Measurements from ENCODE around the gene BUB1B.

The BUB1B gene

GRCh38 chr15:40241269-40242212, 80.7 kb downstream of the BUB1B start:
- DNase-seq (ENCODE audit: low spot score): no peak

- DNase-seq (ENCODE audit: low spot score): no peak
These were observed 81.3 kb downstream of the BUB1B start for GRCh38 chr15:40242213-40242599.

GRCh38 chr15:40242601-40243000, 81.7 kb downstream of the BUB1B start:
- DNase-seq (ENCODE audit: low spot score): no peak

GRCh38 chr15:40243126-40243810, 82.4 kb downstream of the BUB1B start:
- DNase-seq (ENCODE audit: low spot score): no peak

GRCh38 chr15:40244961-40245523, 84.2 kb downstream of the BUB1B start:
- DNase-seq (ENCODE audit: low spot score): no peak

GRCh38 chr15:40245666-40246450, 85.0 kb downstream of the BUB1B start:
- no peak for DNase-seq (ENCODE audit: low spot score)

- no peak for DNase-seq (ENCODE audit: low spot score)
These were observed 85.8 kb downstream of the BUB1B start for GRCh38 chr15:40246496-40247280.

- no peak for DNase-seq (ENCODE audit: low spot score)
These were observed 86.6 kb downstream of the BUB1B start for GRCh38 chr15:40247406-40247971.

GRCh38 chr15:40248006-40248783, 87.3 kb downstream of the BUB1B start:
- no peak for DNase-seq (ENCODE audit: low spot score)

GRCh38 chr15:40249477-40250303, 88.8 kb downstream of the BUB1B start:
- no peak for DNase-seq (ENCODE audit: low spot score)

- no peak for DNase-seq (ENCODE audit: low spot score)
These were observed 89.4 kb downstream of the BUB1B start for GRCh38 chr15:40250304-40250656.

- no peak for DNase-seq (ENCODE audit: low spot score)
These were observed 90.1 kb downstream of the BUB1B start for GRCh38 chr15:40250771-40251483.

- DNase-seq (ENCODE audit: low spot score): no peak
These were observed 90.7 kb downstream of the BUB1B start for GRCh38 chr15:40251486-40252140.

GRCh38 chr15:40252141-40252437, 91.2 kb downstream of the BUB1B start:
- DNase-seq (ENCODE audit: low spot score): no peak

GRCh38 chr15:40252438-40253166, 91.7 kb downstream of the BUB1B start:
- DNase-seq (ENCODE audit: low spot score): peak; percentile 68

GRCh38 chr15:40253167-40253790, 92.4 kb downstream of the BUB1B start:
- peak; percentile 39 for DNase-seq (ENCODE audit: low spot score)

GRCh38 chr15:40254452-40254851, 93.6 kb downstream of the BUB1B start:
- DNase-seq (ENCODE audit: low spot score): no peak

All from HuH-7.5 (cell line).